K562 (cell line): ENCODE measurements around the gene CCT5. TPM values are rescaled to one million over a fixed set of nuclear protein-coding genes. Genes with fewer than 3 reads are reported as not detected.
A peak's percentile ranks its signal among the peaks of the same experiment; 100 is the strongest.

ENCODE experiments used
- BRD9 ChIP-seq: fragments of 450-650 bp; IDR thresholded peaks from 2 replicates; pipeline ENCODE4 v1.6.1; 2018; ENCODE audit warnings: low read depth; ENCODE audit not compliant: partially characterized antibody
- ESRRB ChIP-seq: fragments of 250-450 bp; sonication (Bioruptor Pico); IDR thresholded peaks from 2 replicates; pipeline ENCODE4 v1.5.0; 2020; ENCODE audit warnings: mild to moderate bottlenecking, moderate library complexity, borderline replicate concordance
- HDAC8 ChIP-seq: fragments of 450-650 bp; IDR thresholded peaks from 2 replicates; pipeline ENCODE4 v1.6.1; 2016; ENCODE audit warnings: mild to moderate bottlenecking, missing genetic modification characterization, moderate library complexity, missing compliant biosample characterization
- JUND ChIP-seq, 2 experiments: IDR thresholded peaks; 2 replicates in 1 of 2; 3 replicates in 1 of 2; pipeline ENCODE4 v1.6.1; 2011; ENCODE audit warnings: borderline replicate concordance in 2 of 2, low read depth in 2 of 2, low read length in 2 of 2, improper control_type of control experiment in 1 of 2, missing biosample characterization in 1 of 2, missing genetic modification characterization in 1 of 2, missing genetic modification reagents in 1 of 2
- KLF13 ChIP-seq: fragments of 450-650 bp; IDR thresholded peaks from 2 replicates; pipeline ENCODE4 v1.6.1; 2016; ENCODE audit warnings: missing genetic modification characterization, low read depth, mild to moderate bottlenecking, missing compliant biosample characterization, moderate library complexity, borderline replicate concordance
- MYBL2 ChIP-seq, 2 experiments: fragments of 450-650 bp in 1 of 2; sonication (generic) in 1 of 2; formaldehyde crosslinking in 1 of 2; IDR thresholded peaks; 2 replicates each; pipeline versions ENCODE4 v1.6.1 to v1.8.1; 2017 to 2022; ENCODE audit warnings: borderline replicate concordance in 1 of 2, inconsistent platforms in 1 of 2, low read depth in 1 of 2, mild to moderate bottlenecking in 1 of 2, missing genetic modification reagents in 1 of 2, moderate library complexity in 1 of 2
- NCOR1 ChIP-seq: fragments of 450-650 bp; IDR thresholded peaks from 2 replicates; pipeline ENCODE4 v1.6.1; 2016; ENCODE audit warnings: mild to moderate bottlenecking, moderate library complexity
- NFRKB ChIP-seq: fragments of 450-650 bp; IDR thresholded peaks from 2 replicates; pipeline ENCODE4 v1.6.1; 2016; ENCODE audit warnings: low read depth
- POLR2G ChIP-seq: fragments of 200-400 bp; formaldehyde crosslinking; IDR thresholded peaks from 2 replicates; pipeline ENCODE4 v1.6.1; 2017; ENCODE audit warnings: low read depth, mild to moderate bottlenecking, antibody characterized with exemption, low read length, moderate library complexity
- PURB ChIP-seq: sonication (generic); formaldehyde crosslinking; IDR thresholded peaks from 2 replicates; pipeline ENCODE4 v1.9.0; 2021; ENCODE audit warnings: low read depth, mild to moderate bottlenecking, missing genetic modification reagents
- SREBF1 ChIP-seq: fragments of 150-350 bp; IDR thresholded peaks from 2 replicates; pipeline ENCODE4 v1.6.1; 2014; ENCODE audit warnings: antibody characterized with exemption, low read depth, low read length, borderline replicate concordance
- ZNF174 ChIP-seq: fragments of 250-450 bp; sonication (Bioruptor Pico); IDR thresholded peaks from 2 replicates; pipeline ENCODE4 v1.4.0; 2020; ENCODE audit warnings: mild to moderate bottlenecking
- ZNF717 ChIP-seq: fragments of 250-450 bp; sonication (Bioruptor Pico); IDR thresholded peaks from 2 replicates; pipeline ENCODE4 v1.5.0; 2021
- polyA plus RNA-seq, 8 experiments: library from polyadenylated mRNA; depleted of rRNA in 4 of 8; stranded (reverse) in 5 of 8; unstranded in 3 of 8; fragments of >200 nt; fragmentation: Nextera tagmentation in 2 of 8; fragmentation: Illumina TruSeq in 1 of 8; extraction: Ambion mirVana in 2 of 8; extraction: Trizol in 1 of 8; gene quantifications; 2 replicates each; pipeline versions ENCODE4 v1.2.1 to v1.2.3, GENCODE V29; 2011 to 2014; ENCODE audit warnings: inconsistent platforms in 1 of 8, missing spikeins in 1 of 8
- total RNA-seq, 7 experiments: library from RNA; depleted of rRNA in 6 of 7; stranded (reverse); fragments of >200 nt in 6 of 7; fragmentation: Illumina TruSeq in 2 of 7; extraction: Trizol in 2 of 7; gene quantifications; 2 replicates each; pipeline versions ENCODE4 v1.2.1 to v1.2.3, GENCODE V29; 2011 to 2021; ENCODE audit warnings: low replicate concordance in 1 of 7
- TF ChIP-seq, protein P1 (sequence below): fragments of 200-400 bp; formaldehyde crosslinking; IDR thresholded peaks from 2 replicates; pipeline ENCODE4 v1.6.1; 2017; ENCODE audit warnings: mild to moderate bottlenecking, low read depth, low read length, moderate library complexity
- TF ChIP-seq, protein P2 (sequence below), 2 experiments: fragments of 200-800 bp in 1 of 2; sonication (Bioruptor generic) in 1 of 2; sonication (generic) in 1 of 2; formaldehyde crosslinking in 1 of 2; IDR thresholded peaks in 1 of 2; conservative IDR thresholded peaks in 1 of 2; 2 replicates each; pipeline versions ENCODE4 v1.5.0 to v1.6.1; 2016 to 2020; ENCODE audit warnings: missing compliant biosample characterization in 1 of 2, missing genetic modification characterization in 1 of 2, missing genetic modification reagents in 1 of 2
- TF ChIP-seq, protein P3 (sequence below): fragments of 450-650 bp; conservative IDR thresholded peaks from 2 replicates; pipeline ENCODE4 v1.6.1; 2016; ENCODE audit warnings: missing genetic modification characterization, low read depth, mild to moderate bottlenecking, missing compliant biosample characterization, moderate library complexity
- TF ChIP-seq, protein P4 (sequence below): fragments of 250-450 bp; sonication (Bioruptor Pico); IDR thresholded peaks from 2 replicates; pipeline ENCODE4 v1.9.0; 2021; ENCODE audit warnings: mild to moderate bottlenecking, inconsistent platforms

CCT5 gene
- total and polyA plus RNA-seq, 9 of the 15 experiments (the other 6 are each of a cell fraction or from before 2014, with no cell fraction given) = 782 to 1,606 (median 1,153) TPM

DNA sequence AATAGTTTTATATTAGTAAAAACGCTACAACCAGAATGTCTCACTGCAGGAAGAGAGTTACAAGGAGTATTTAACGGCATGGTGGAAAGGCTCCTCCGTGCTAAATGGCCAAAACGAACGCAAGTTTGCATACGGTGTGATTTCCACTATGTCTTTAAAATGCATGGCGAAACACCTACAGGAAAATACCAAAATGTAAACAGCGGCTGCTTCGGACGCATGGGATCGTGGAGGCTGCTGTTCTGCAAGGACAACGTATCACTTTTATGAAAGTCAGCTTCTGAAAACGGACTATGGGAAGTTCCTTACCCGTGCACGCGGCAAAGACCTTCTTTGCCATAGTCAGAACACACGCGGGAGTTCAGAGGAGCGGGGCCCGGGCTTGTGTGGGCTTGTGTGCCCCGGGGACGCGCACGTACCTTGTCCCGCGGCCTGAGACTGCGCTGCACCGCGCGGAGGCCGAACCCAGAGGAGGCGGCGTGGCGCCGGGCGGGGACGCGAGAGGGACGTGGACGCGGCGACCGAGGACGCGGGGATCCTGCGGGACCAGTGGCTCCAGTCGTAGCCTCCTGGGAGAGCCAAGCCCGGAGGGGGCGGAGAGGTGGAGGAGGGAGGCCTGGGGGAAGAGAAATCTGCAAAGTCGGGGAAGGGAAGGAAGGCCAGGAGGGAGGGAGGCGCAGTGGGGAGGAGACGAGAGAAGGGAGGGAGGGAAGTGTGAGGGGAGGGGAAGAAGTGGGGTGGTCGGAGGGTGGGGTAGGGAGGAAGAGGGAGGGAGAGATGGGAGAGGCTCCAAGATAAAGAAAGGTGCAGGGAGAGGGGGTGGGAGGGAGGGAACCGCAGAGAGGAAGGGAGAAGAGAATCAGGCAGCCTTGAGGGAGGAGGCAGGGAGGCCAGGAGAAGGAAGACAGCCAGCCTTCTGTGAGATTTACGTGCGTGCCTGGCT lies 57.4 kb downstream of the CCT5 start, which contains the start of gene CMBL (continued):
- no peak for TF ChIP-seq MYBL2 (IDR thresholded peaks at IDR 0.05; ENCODE audit: low read depth)
- TF ChIP-seq MYBL2 (CRISPR knock-in tag; IDR thresholded peaks at IDR 0.05; ENCODE audit: borderline replicate concordance) = no peak
- no peak for TF ChIP-seq ZNF174 (CRISPR knock-in tag)
- TF ChIP-seq, protein P1, sequence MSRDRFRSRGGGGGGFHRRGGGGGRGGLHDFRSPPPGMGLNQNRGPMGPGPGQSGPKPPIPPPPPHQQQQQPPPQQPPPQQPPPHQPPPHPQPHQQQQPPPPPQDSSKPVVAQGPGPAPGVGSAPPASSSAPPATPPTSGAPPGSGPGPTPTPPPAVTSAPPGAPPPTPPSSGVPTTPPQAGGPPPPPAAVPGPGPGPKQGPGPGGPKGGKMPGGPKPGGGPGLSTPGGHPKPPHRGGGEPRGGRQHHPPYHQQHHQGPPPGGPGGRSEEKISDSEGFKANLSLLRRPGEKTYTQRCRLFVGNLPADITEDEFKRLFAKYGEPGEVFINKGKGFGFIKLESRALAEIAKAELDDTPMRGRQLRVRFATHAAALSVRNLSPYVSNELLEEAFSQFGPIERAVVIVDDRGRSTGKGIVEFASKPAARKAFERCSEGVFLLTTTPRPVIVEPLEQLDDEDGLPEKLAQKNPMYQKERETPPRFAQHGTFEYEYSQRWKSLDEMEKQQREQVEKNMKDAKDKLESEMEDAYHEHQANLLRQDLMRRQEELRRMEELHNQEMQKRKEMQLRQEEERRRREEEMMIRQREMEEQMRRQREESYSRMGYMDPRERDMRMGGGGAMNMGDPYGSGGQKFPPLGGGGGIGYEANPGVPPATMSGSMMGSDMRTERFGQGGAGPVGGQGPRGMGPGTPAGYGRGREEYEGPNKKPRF = no peak
- TF ChIP-seq SREBF1 = peak; percentile 41; the same call in 1 of the 2 replicates
- peak; percentile 62 for TF ChIP-seq NCOR1
- TF ChIP-seq, protein P2, sequence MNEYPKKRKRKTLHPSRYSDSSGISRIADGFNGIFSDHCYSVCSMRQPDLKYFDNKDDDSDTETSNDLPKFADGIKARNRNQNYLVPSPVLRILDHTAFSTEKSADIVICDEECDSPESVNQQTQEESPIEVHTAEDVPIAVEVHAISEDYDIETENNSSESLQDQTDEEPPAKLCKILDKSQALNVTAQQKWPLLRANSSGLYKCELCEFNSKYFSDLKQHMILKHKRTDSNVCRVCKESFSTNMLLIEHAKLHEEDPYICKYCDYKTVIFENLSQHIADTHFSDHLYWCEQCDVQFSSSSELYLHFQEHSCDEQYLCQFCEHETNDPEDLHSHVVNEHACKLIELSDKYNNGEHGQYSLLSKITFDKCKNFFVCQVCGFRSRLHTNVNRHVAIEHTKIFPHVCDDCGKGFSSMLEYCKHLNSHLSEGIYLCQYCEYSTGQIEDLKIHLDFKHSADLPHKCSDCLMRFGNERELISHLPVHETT (CRISPR knock-in tag; conservative IDR thresholded peaks at IDR 0.05 in 1 of 2, IDR thresholded peaks at IDR 0.05 in 1 of 2) = peak in 1 of 2 experiments; percentile 56; a peak in 2 of 4 replicates
- TF ChIP-seq ZNF717 (CRISPR knock-in tag) = no peak
- TF ChIP-seq POLR2G = peak; percentile 93
- TF ChIP-seq, protein P3, sequence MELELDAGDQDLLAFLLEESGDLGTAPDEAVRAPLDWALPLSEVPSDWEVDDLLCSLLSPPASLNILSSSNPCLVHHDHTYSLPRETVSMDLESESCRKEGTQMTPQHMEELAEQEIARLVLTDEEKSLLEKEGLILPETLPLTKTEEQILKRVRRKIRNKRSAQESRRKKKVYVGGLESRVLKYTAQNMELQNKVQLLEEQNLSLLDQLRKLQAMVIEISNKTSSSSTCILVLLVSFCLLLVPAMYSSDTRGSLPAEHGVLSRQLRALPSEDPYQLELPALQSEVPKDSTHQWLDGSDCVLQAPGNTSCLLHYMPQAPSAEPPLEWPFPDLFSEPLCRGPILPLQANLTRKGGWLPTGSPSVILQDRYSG (tag) = no peak
- peak; percentile 70; the same call in 1 of the 2 replicates for TF ChIP-seq NFRKB
- no peak for TF ChIP-seq ESRRB
- no peak for TF ChIP-seq BRD9
- peak; percentile 83; the same call in 1 of the 2 replicates for TF ChIP-seq HDAC8 (tag)
- TF ChIP-seq KLF13 (tag) = peak; percentile 76; the same call in 1 of the 2 replicates
- peak; percentile 35; the same call in 1 of the 2 replicates for TF ChIP-seq JUND (IDR thresholded peaks at IDR 0.05; ENCODE audit: borderline replicate concordance, low read depth, low read length)
- peak; percentile 19; the same call in 1 of the 3 replicates for TF ChIP-seq JUND (tag; IDR thresholded peaks at IDR 0.05; ENCODE audit: borderline replicate concordance, low read depth, low read length)
- TF ChIP-seq PURB (CRISPR knock-in tag) = no peak
- TF ChIP-seq, protein P4, sequence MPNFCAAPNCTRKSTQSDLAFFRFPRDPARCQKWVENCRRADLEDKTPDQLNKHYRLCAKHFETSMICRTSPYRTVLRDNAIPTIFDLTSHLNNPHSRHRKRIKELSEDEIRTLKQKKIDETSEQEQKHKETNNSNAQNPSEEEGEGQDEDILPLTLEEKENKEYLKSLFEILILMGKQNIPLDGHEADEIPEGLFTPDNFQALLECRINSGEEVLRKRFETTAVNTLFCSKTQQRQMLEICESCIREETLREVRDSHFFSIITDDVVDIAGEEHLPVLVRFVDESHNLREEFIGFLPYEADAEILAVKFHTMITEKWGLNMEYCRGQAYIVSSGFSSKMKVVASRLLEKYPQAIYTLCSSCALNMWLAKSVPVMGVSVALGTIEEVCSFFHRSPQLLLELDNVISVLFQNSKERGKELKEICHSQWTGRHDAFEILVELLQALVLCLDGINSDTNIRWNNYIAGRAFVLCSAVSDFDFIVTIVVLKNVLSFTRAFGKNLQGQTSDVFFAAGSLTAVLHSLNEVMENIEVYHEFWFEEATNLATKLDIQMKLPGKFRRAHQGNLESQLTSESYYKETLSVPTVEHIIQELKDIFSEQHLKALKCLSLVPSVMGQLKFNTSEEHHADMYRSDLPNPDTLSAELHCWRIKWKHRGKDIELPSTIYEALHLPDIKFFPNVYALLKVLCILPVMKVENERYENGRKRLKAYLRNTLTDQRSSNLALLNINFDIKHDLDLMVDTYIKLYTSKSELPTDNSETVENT (CRISPR knock-in tag) = peak; percentile 87
